ENCODE measurements around the gene TMEM63B.
"Not testable (repeated sequence)": the region's sequence is repeated elsewhere in the genome, so short reads cannot be mapped to it uniquely, and the experiment has no call there.

TMEM63B gene

GRCh38 chr6:44193307-44193910 lies 66.1 kb downstream of the TMEM63B start:
- no peak for DNase-seq (ENCODE audit: low spot score)

GRCh38 chr6:44194326-44194725 lies 67.0 kb downstream of the TMEM63B start:
- no peak for DNase-seq (ENCODE audit: low spot score)

- not testable (repeated sequence) for DNase-seq (ENCODE audit: low spot score)
Measured at GRCh38 chr6:44196351-44196750, 69.0 kb downstream of the TMEM63B start.

GRCh38 chr6:44198684-44199083 lies 71.3 kb downstream of the TMEM63B start:
- DNase-seq (ENCODE audit: low spot score) = no peak

GRCh38 chr6:44199883-44200282 lies 72.5 kb downstream of the TMEM63B start:
- no peak for DNase-seq (ENCODE audit: low spot score)

GRCh38 chr6:44201200-44201599 lies 73.8 kb downstream of the TMEM63B start:
- DNase-seq (ENCODE audit: low spot score) = no peak

GRCh38 chr6:44201638-44202303 lies 74.4 kb downstream of the TMEM63B start:
- no peak for DNase-seq (ENCODE audit: low spot score)

GRCh38 chr6:44202332-44202971 lies 75.1 kb downstream of the TMEM63B start:
- no peak for DNase-seq (ENCODE audit: low spot score)

- no peak for DNase-seq (ENCODE audit: low spot score)
Measured at GRCh38 chr6:44202972-44203750, 75.8 kb downstream of the TMEM63B start.

GRCh38 chr6:44203955-44204354 lies 76.6 kb downstream of the TMEM63B start:
- no peak for DNase-seq (ENCODE audit: low spot score)

Data from hematopoietic multipotent progenitor cell treated with erythropoietin and hydrocortisone succinate and interleukin-3 and kit ligand, for 15 days (in vitro differentiated cells).